T follicular helper cell (primary cell): ENCODE data around the gene DBNDD2.

ENCODE experiments used
- DNase-seq: peaks from one replicate; pipeline ENCODE4 v3.0.0-alpha.2; 2020; ENCODE audit warnings: low read depth

The DBNDD2 gene

GRCh38 chr20:45416917-45417316 is 8.8 kb downstream of the DBNDD2 start:
- DNase-seq, result no peak

GRCh38 chr20:45419188-45420091 is 11.4 kb downstream of the DBNDD2 start:
- no peak for DNase-seq

GRCh38 chr20:45420125-45420524 is 12.0 kb downstream of the DBNDD2 start:
- no peak for DNase-seq

- DNase-seq, result no peak
These were observed 15.6 kb downstream of the DBNDD2 start for GRCh38 chr20:45423700-45424099.

GRCh38 chr20:45425561-45425960 is 17.5 kb downstream of the DBNDD2 start:
- no peak for DNase-seq

- no peak for DNase-seq
These were observed 18.4 kb downstream of the DBNDD2 start for GRCh38 chr20:45426320-45427016.

- DNase-seq, result no peak
These were observed 19.4 kb downstream of the DBNDD2 start for GRCh38 chr20:45427236-45428149.

- DNase-seq, result no peak
These were observed 21.5 kb downstream of the DBNDD2 start for GRCh38 chr20:45429618-45430017.

GRCh38 chr20:45432294-45432693 is 24.2 kb downstream of the DBNDD2 start:
- no peak for DNase-seq

- no peak for DNase-seq
These were observed 25.2 kb downstream of the DBNDD2 start for GRCh38 chr20:45433316-45433715.

GRCh38 chr20:45433976-45434375 is 25.9 kb downstream of the DBNDD2 start:
- no peak for DNase-seq

GRCh38 chr20:45436732-45437485 is 28.8 kb downstream of the DBNDD2 start:
- DNase-seq, result peak; percentile 79

GRCh38 chr20:45440424-45440823 is 32.3 kb downstream of the DBNDD2 start:
- no peak for DNase-seq

GRCh38 chr20:45440891-45441685 is 33.0 kb downstream of the DBNDD2 start:
- DNase-seq, result no peak

GRCh38 chr20:45441746-45442145 is 33.7 kb downstream of the DBNDD2 start:
- no peak for DNase-seq

GRCh38 chr20:45444050-45444449 is 36.0 kb downstream of the DBNDD2 start:
- DNase-seq, result no peak

- no peak for DNase-seq
These were observed 37.9 kb downstream of the DBNDD2 start for GRCh38 chr20:45445805-45446562.

GRCh38 chr20:45448270-45448669 is 40.2 kb downstream of the DBNDD2 start:
- DNase-seq, result no peak

GRCh38 chr20:45449528-45449927 is 41.4 kb downstream of the DBNDD2 start:
- no peak for DNase-seq
